Hindlimb muscle (tissue), 1 donor: ENCODE results near the gene NRF1. TPM values are rescaled to one million over a fixed set of nuclear protein-coding genes. Genes with fewer than 3 reads are reported as not detected.

Source experiments
- DNase-seq: peaks from one replicate; pipeline ENCODE4 v3.0.0-alpha.2; 2013
- polyA plus RNA-seq: library from polyadenylated mRNA; unstranded; fragments of 120-200 nt; gene quantifications from one replicate; pipeline ENCODE4 v1.2.1, GENCODE V29; 2013; ENCODE audit not compliant: insufficient read length

NRF1 gene
- polyA plus RNA-seq, 1 donor: 14.7 TPM

DNA sequence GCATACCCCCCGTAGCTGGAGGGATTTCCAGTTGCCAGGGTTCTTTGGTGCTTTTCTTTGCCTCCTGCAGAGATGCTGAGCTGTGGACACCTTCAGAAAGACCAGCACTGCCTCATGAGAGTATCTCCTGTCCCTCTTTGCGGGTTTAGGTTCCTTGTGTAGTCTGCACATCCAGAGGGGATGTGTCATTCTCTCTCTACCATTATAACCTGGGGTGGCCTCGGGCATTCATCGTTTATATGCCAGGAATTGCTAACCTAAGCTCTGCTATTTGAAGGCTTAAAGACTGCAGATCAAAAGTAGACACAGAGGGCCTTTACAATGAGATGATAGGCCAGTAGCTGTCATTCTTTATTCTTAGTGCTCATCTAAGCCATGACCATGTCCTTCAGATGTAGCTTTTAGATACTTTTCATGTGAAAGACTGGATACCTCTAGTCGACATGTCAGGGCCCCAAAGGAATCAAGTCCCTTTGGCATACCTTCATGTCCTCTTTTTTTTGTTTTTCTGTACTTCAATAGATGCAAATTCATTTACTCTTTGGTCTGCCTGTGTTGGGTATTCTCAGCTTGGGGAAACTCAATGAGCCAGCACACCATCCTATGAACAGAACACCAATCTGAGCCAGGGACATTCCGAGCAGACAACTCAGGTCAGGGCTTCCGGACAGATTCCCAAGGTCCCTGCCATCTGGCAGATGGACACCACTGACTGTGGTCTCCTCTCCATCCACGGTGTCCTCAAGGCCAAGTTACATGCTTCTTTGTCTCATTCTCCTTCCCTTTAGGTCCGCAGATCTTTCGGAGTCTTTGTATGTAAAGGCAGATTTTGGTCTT, 129.3 kb downstream of the NRF1 start:
- DNase-seq: no peak

DNA sequence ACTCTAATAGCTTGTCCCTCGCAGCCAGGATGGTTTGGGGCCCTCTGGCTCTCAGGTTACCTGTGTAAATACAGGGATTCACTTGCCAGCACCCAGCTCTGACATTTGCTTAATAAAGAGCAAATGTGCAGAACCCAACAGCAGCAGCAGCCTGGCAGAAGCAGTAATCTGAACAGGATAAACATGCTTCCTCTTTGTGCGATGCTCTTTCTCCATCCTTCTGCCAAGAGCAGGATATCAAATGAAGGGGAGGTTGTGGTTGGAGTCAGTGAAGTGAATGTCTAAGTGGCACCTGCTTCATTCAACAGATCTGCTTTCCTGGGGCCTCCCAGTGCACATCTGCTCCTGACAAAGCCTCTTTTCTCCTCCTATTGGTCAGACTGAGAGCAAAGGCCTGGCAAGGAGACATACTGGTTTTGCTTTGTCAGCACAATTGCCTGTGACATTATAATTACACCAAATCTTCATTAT, 130.3 kb downstream of the NRF1 start:
- DNase-seq: no peak

DNA sequence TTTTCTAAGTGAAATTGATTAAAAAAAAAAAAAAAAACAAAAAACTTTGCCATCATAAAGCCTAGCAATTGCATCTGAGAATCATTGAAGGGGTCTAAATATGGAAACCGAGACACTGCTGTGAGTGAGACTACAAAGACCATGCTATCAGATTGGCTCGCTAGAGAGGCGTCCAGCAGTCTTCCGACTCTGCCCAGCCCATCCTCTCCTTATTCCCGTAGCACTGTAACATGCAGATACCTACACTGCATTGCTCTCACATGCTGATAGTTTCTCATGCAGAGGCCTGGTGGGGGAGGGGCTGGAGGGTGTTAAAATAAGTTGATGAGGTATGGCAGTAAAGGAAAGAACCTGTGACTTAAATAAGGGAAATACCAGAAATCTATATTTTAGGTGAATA, 130.7 kb downstream of the NRF1 start:
- DNase-seq: no peak

DNA sequence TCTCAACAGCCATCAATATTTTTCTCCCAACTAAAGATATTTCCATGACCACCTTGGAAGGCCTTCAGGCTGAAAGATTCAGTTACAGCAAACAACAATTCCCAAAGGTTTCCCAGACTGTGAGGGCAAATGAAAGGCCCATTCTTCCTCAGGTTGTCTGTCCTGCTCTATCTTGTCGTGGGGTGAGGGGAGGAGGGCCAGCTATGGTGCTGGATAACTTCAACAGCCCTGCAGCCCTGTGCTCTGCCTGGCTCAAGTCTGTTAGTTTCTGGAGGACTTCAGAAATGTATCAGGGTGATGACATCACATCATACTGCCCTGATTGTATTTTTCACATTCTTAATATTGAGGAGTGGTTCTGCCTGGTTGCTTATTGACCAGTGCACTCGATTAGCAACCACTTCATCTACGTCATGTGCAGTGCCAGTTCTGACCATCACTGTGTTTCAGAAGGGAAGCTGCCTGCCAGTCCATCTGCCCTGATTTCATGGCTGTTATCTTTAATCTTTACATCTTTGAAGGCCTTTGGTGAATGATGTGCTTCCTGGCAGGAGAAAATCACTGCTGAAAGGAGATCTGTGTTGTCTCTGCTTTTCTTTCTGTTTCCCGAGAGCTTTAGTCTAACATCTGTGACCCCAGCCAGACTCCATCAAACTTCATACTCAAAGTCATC, 135.5 kb downstream of the NRF1 start:
- DNase-seq: no peak

DNA sequence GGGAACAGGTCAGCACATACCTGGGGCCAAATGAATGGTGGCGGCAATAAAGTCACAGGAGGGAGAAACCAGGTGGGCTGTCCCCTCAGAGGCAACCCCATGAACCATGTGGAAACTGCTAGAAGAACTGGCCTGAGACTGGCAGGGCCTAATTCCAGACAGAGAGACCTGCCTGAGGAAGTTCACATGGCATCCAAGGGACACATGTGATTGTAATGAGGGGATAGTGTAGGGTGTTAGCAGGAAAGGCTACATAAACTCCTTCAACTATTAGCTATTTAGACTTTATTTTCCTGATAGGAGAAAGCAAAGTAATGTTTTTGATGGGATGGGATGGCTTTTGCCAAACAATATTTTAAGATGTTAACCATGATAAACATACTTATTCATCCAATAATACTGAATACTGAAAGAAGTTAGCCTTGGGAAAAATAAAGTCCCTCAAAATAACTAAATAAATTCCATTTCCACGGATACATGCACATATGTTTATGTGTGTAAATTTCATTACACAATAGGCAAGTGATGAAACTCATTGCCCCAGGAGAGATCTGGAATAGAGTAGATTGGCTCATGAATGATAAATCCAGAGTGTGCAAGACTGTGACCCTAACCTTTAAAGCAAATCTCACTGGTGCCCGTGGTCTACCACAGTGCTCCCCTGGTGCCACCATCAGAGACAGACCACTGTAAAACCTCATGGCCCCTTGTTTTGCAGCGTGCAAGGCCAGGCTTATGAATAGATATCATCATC, 137.0 kb downstream of the NRF1 start:
- no peak for DNase-seq

DNA sequence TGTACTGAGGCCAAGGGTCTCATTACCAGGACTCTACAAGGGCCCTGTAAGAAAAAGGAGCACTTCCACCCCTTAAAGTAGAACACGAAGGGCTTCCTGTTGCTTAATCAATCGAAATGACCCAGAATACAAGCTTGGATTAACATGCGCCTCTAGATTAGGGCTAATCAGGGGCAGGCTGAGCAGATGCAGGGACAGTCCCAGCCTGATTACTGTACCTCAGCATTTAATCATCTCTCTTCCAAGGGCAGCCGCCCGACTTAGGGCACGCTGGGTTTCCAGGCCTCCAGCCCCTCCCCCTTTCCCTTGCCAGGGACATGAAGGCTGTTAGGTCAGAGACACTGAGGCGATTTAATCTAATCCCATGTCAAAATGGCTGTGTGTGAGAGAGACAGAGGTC, 138.6 kb downstream of the NRF1 start:
- DNase-seq: no peak

DNA sequence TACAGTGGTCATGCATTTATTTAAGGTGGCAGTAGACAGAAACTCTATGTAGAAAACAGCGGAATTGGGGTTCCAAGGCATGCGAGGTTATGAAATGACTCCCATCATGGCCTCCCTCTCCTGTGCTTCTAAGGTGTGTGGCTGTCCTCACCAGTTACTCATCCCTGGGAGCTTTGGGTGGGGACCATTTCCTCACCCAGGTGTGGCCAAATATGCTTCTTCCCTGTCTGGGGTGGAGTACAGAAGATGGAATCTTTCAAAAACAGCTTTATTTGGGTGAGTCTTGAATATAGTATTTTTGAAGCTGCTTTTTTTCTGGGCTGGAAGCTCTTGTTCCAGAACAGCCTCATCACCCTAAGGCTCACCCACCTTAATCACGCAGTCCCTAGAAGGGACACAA, 139.0 kb downstream of the NRF1 start:
- DNase-seq: no peak

DNA sequence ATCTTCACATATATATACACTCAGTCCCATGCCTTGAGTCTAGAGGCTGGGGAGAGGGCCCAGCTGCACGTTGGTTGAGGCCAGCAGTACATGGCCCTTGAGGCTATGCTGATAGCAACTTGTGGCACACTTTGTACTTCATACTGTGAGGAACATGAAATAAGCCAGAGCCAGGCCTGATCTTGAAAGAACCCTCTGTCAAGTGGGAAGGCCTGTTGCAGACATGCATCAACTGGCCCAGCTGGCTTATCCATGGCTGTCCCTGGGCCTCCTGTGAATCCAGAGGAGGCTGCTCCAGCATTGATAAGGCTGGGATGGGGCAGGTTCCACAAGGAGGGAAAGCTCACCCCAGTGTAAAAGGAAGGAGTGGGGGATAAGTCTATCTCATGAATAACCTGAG, 140.4 kb downstream of the NRF1 start:
- DNase-seq: no peak

DNA sequence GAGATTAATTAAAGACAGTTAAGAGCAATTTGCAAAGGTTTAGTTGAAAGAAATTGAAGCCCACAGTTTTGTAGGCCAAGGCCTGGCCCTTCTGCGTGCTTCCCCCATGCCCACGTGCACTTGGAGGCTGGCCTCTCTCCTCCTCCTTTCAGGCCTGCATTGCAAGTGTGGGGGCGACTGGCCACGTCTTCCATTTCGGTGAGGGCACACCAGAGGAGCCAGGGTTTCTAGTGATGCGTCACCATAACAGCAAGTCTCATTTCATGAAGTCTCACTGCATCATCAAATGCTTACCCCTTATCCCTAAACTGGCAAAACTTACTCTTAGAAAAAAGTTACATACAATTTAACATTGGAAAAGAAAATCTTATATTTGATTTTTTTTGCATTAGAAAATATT, 141.2 kb downstream of the NRF1 start:
- no peak for DNase-seq

DNA sequence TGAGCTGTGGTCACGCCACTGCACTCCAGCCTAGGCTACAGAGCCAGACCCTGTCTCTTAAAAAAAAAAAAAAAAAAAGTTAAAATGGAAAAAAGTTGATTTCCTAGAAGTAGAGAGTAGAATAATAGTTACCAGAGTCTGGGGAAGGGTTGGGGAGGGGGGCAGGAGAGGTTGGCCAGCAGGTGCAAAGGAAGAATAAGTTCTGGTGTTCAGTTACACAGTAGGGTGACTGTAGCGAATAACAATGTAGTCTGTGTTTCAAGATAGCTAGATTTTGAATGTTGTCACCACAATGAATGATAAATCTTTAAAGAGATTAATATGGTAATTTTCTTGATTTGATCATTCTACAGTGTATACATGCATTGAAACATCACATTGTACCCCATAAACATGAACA, 142.9 kb downstream of the NRF1 start:
- DNase-seq: no peak

DNA sequence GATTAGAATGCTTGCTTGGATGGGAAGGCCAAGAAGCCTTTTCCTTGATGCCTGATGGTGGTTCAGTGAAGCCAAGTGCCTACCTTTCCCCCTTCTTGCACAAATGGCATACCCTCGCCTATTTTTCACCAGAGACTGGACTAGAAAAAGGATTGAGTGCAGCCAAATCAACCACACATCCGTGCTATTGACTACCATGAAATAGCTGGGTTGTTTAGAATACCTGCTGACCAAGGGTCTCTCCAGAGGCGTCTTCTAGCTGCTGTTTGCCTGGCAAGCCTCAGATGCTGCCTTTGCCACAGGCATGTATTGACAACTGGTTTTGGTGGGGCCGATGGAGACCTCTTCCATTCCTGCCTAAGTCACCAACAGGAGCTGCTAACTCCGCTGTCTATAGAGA, 146.5 kb downstream of the NRF1 start:
- no peak for DNase-seq

DNA sequence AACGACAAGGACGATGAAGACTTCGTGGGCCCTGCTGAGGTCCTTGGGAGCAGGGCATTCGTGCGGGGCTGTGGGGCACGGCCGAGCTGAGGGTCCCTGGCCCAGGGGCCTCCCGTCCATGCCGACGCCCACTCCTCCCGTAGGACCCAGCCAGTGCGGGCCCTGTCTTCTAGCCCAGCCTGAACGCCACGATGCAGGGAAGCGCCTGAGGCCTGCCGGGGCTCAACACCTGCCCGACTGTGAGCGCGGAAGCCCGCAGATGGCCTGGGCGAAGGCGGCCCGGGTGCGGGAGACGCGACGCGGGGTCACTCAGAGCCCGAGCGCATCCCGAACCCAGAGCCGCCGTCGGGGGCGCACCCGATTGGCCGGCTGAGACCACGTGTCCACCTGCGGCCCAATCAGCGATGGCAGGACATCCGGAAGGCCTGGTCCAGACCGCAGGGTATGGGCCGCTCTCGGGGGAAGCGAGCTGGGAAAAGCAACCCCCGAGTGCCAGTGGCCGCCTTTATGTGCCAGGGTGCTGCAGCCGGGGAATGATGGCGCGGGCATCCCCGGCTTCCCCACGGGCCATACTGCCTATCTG, 151.0 kb downstream of the NRF1 start:
- DNase-seq: no peak

DNA sequence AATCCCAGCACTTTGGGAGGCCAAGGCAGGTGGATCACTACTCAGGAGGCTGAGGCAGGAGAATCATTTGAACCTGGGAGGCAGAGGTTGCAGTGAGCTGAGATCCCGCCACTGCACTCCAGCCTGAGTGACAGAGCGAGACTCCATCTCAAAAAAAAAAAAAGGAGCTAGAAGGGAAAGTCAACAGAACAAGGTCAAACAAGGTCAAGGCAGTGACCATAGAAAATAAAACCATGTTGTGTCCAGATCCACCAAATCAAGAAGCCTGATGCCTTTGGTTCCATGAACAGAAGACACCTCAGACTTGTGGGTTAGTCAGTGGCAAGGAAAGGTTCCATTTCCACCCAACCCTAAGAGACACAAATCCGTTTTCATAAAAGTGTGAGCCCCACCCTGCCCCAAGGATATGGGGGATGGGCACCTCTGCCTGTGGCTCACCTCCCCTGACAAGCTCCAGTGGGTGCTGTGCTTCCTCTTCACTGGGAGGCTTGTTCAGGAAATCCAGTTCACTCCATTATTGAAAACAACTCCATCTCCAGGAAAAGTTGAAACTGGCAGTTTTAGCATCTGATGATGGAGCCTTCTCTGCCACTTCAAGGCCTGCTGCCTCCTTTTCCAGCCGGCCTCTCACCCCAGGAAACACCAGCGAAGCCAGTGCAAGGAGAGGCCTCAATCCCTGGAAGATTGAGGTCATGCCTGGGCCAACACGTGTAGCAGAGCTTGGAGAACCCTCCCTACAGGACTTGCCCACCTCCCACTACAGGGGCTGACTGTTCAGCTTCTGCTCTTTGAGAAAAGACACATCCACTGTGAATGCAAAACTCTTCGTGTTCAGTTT, 152.9 kb downstream of the NRF1 start:
- DNase-seq: no peak

DNA sequence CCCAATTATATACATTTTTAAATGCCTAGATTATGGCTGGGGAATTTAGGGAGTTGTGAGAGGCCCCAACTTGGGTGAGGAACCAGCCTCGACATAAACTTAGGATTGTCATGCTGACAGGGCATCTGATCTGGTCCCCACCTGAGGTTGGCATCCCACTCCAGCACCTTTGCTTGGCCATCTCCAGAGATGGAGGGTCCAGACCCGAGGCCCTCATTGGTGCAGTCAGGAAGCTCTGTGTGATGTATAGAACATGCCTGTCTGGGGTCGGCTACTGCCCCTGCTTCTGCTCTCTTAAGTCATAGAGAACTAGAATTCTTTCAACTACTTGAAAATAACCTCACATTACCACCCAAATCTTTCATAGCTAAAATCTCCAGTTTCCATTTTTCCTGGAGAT, 153.8 kb downstream of the NRF1 start:
- no peak for DNase-seq

DNA sequence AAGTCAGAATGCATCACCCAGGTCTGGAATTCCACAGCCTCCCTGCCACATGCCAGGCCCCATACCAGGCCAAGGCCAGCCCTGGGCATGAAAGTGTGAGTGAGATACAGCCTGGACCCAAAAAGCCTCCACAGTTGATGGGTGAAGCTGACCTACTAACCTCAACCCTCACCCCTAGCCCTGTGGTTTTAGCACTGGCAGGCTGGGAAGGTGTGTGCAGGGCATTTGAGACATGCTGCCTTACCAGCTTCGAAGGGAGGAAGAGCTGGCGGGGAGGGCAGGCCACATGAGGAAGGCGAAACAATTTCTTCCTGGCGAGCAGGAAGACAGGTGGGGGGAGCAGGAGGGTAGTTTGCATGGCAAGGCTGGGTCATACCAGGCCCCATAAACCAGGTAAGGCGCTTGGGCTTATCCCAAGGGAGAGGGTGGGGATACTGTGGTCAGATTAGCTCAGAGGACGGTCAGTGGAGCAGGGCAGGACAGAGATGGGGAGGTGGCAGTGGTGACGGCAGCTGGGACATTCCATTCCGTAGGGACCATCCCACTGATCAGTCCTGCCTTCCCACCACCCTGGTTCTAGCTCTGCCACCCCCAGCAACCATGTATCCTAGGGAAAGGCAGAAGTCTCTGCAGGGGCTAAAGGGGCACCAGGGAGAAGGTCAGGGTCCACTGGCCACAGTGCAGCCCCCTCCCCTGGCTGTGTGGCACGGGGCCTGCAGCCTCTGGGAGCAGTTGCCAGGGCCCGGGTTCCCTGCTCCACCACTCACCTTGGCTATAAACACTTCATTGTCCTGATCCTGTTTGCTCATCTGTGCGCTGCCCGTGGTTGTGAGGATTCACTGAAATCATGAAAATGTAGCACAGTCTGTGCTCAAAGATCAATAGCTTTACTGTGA, 155.8 kb downstream of the NRF1 start:
- DNase-seq: no peak

DNA sequence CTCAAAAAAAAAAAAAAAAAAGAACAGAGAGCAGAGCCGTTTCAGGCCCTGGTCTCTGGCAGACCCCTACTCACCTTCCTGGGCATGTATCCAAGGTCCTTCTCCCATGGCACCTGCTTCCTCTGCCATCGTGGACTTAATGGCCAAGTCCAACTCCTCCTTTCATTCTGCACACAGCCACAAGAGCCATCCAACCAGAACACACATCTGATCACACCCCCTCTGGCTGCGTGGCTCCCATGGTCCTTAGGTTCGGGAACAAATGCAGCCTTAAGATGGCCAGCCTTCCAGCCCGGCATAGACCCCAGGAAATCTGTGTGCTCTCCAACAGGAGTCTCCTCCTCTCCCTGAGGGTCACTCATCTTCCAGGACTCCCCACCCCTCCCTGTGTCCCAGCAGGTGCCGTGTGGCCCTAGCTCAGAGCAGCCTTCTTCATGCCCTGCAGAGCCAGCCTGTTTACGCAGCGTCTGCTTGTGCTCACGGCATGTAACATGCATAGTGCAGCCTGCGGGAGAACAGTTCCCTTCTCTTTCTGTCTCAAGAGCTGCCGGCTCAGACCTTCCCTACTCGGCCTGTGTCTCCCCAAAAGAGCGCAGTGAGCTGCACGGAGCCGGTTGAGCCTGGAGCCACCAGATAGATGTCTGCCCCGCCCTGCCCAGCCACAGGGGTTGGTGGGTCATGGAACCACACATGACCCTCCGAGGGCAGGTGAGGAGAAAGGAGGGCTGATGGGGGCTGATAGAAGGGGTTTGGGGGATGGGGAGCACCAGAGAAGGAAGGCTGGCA, 157.3 kb downstream of the NRF1 start:
- DNase-seq: no peak

DNA sequence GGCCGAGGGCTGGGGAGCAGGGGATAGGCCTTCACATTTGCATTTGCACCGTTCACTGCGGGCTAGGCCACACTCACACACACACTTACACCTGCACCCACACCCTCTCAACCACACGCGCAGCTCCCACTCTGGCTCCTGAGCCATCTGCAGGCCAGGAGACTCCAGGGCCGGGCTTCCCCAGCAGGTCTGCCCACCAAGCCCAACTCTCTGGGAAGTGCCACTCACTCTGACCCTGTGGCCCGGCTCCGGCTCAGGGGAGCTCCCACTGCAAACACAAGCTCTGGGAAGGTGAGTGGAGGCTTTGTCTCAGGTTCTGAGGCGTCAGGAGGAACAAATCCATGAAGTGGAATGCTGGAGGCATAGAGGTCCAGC, 157.9 kb downstream of the NRF1 start:
- DNase-seq: no peak

DNA sequence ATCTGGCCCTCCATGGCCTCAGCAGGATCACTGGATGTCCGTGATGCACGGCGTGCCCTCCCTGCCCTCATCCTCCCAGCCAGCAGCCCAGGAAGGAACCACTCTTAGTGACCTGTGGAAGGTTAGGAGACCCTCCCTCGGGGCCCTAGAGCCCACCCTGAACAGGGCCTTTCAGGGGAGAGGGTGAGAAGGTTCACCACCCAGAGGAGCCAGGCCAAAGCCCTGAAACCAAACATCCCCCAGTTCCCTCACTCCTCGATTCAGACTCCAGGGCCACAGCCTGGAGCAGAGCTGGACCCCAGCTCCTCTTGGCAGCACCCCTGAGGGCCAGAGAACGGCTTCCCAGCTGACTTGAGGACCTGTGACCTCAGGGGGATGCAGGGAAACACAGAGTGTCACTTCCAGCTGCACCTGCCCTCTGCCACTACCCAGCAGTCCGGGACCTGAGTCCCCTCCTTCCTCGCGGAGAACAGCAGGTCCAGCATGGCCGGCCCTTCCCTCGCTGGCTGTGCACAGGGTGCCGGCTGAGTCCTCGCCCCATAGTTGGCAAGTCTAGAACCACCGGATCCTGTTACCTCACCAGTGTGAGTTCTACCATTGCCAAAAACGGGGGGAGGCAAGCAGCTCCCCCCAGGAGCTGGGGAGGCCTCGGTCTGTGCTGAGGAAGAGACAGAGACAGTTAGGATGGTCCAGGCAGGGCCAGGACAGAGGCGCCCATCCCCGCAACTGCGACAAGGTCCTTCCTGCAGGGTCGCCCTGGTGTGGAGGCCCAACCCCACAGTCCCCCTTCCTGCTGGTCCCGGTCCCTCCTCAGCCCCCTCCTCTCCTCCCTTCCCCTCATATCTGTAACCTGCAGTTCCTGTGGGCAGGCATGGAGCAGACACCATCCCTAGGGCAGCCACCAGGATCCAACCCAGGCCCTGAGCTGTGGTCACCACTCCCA, 158.6 kb downstream of the NRF1 start:
- DNase-seq: no peak
